ENCODE data around the gene FKBP1A.
"Not testable (repeated sequence)": the region's sequence is repeated elsewhere in the genome, so short reads cannot be mapped to it uniquely, and the experiment has no call there.

FKBP1A gene

DNA sequence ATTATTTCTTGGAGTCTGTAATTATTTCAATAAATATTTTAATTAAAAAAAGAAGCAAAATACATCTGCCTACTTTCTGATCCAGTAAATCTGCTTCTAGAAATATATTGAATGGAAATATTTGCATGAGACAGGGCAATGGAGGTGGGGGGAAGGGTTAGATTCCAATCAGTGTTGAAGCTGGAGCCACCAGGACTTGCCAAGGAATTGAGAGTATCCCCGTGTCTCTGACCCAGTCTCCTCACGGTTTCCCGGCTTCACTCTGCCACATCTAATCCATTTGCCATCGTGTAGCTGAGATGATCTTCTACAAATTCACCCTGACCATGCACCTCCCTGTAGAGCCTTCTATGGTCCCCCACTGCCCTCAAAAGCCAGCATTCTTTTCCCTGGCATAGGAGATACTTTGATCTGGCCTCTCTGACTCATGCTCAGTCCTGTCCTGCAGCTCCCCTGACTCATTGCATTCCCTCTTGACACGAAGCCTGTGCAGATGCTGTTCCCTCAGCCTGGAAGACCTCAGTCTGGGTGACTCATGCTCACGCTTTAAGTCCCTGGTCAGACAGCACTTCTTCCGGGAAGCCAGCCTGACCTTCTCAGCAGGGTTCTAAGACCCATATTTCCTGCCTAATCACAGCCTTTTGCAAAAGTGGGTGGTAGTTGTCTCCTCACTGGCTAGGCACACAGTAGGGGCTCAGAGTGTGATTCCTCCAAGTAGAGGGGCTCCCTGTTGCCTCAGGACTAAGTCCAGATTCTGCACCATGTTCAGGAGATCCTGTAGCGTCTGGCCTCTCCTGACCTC lies 23.0 kb upstream of the FKBP1A start:
- no peak for DNase-seq

DNA sequence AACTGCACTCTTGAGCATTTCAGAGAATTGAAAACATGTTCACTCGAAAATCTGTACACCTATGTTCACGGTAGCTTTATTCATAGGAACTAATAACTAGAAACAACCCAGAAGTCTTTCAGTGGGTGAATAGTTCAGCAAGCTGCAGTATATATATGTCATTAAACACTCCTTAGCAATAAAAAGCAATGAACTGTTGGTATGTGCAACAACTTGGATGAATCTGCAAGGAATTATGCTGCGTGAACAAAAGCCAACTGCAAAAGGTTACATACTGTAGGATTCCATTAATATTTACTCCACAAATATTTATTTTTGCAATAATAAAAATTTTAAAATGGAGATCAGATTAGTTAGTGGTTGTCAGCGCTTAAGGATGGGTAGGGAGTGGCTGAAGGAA lies 22.1 kb upstream of the FKBP1A start:
- DNase-seq, result no peak

DNA sequence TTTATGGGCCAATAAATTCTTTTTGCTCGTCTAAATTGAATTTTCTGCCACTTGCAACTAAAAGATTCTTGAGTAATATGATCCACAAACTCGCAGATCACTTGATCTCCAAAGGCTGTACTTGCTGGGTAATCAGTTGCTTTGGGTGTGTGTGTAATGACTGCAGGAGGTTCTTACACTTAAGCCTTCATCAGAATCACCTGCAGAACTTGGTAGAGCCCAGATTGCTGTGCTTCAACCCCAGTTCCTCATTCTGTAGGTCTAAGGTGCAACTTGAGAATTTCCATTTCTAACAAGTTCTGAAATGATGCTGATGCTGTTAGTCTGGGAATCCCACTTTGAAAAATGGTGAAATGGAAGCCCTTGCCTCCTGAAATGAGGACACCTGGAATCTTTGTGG lies 12.9 kb upstream of the FKBP1A start:
- no peak for DNase-seq

DNA sequence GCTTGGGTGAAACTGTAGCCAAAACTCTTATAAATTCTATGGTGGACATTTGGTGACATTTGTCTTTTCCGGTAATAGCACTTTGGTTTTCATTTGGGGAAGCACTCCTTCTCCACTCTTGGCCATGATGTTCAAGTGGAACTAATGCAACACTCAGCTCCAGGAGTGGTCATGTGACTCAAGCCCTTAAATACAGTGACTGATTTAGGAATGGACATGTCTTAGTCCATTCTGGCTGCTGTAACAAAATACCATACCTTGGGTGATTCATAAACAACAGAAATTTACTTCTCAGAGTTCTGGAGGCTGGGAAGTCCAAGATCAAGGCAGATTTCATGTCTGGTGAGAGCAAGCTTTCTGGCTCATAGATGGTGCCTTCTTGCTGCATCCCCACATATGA lies 10.8 kb upstream of the FKBP1A start:
- no peak for DNase-seq

DNA sequence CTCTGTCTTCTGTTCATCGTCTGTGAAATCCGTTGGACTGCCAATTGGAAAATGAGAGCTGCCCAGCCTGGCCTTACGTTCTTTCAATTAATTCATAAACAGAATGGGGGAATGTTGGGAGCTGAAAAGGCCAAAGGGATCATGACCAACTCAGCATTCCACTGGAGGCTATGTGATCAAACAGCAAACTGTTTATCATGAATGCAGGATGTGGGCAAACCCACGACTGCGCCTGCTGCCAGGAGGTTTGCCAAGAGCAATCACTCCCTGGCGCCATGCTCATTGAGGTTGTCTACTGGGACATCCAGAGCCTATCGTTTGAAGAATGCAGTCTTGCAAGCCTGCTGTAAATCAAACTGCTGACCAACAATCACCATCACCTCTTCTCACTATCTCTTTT lies 9.3 kb upstream of the FKBP1A start:
- DNase-seq, result no peak

DNA sequence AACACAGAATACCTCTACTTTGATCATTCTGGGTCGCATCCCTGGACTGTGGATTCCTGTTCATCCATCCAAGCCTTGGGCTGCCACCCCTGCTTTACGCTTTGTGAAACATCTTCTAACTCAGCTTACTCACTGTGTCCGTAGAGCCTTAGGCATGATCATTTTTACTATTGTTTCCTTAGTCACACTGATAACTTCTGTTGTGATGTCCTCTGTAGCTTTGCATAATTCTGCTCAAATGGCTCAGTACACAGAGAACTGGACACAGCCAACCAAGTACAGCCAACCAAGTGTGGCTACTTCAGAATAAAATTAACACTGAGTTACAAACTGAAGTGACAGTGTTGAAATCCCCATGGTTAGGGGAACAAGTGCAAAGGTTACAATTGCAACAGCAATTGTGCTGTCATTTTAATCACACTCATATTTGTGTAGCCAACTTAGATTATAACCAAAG lies 8.6 kb upstream of the FKBP1A start:
- no peak for DNase-seq

DNA sequence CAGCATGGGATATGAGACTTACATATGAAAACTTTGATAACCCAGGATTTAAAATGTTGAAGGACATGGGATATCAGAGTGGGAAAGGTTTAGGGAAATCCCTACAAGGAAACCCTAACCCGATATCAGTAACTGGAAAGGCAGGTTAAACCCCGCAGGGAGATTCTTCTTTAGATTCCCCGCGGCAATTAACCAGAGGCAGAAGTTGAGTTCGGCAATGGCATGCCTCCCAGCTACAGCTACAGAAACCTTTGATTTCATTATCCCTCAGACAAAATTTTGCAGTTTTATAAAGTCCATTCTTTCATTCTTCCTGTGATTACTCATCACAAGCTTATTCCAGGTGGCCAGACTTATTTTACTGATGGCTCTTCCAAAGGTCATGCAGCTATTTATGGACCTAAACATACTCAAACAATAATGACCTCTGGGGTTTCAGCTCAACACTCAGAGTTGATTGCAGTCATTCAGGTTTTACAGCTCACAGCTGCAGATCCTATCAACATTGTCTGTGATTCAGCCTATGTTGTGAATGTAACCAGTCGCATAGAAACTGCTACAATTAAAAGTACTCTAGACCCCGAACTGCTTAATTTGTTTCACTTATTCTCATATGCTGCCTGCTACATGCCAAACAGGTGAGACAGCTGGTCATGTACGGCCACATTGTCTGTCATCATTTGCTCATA lies 7.0 kb upstream of the FKBP1A start:
- not testable (repeated sequence) for DNase-seq

DNA sequence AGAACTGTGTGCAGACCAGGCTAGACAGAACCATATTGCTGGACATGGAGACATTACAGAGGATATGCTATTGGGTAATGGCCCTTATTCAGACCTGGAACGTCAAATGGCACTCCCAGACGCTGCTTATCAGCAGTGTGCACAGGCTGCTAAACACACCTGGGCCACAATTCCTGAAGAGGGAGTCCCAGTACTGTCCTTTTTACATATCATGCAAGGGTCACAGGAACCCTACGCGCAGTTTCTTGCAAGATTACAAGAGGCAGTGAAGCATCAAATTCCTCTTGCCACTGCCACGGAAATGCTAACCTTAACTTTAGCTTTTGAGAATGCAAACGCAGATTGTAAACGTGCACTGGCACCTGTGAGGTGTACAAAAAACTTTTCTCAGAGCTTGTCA lies 5.3 kb upstream of the FKBP1A start:
- DNase-seq, result not testable (repeated sequence)

DNA sequence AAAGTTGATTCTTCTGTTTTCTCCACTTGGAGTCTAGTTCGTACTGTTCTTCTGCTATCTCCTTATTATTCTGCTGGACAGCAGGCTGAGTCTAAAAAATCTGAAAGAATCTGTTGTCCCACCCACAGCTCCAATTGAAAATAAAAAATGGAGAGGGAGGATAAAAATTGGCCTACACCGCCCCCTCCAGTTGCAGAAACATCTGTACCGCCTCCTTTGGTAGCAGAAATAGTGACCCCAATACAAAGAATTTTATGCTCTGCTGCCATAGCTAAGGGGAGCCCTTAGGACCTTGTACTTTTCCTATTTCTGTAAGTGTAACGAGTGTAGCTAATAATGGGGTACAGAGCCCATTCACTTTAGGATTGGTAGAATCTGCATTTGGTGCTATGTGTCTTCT lies 4.9 kb upstream of the FKBP1A start:
- DNase-seq, result no peak

DNA sequence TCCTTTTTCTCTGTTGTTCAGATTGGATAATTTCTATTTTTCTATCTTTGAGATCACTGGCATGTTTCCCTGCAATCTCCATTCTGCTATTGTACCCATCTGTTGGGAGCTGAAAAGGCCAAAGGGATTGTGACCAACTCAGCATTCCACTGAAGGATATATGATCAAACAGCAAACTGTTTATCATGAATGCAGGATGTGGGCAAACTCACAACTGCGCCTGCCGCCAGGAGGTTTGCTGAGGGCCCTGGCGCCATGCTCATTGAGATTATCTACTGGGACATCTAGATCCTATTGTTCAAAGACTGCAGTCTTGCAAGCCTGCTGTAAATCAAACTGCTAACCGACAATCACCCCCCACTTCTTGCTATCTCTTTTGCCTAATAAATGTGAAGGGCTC lies 3.8 kb upstream of the FKBP1A start:
- DNase-seq, result no peak

DNA sequence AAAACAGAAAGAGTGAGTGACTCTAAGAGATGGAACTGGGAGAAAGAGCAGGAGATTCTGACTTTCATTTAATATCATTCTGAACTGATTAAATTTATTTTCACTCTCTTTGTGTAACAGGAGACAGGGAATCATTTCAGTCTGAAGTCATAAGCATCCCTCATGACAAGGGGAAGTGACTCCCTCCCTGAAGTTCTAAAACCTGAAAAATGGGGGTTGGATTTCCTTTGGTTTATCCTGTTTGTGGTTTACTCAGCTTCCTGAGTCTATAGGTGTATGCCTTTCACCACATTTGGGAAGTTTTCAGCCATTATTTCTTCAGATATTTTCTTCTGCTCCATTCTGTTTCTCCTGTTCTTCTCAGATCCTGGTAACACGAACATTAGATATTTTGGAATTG lies 3.4 kb upstream of the FKBP1A start:
- no peak for DNase-seq

DNA sequence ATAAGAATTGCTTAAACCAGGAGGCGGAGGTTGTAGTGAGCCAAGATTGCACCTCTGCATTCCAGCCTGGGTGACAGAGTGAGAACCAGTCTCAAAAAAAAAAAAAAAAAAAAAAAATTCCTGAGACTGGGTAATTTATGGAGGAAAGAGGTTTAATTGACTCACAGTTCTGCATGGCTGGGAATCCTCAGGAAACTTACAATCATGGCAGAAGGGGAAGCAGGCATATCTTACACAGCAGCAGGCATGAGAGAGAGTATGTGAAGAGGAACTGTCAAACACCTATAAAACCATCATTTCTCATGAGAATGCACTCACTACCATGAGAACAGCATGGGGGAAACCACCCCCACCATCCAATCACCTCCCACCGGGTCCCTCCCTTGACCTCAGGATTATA lies 1.8 kb upstream of the FKBP1A start:
- no peak for DNase-seq

DNA sequence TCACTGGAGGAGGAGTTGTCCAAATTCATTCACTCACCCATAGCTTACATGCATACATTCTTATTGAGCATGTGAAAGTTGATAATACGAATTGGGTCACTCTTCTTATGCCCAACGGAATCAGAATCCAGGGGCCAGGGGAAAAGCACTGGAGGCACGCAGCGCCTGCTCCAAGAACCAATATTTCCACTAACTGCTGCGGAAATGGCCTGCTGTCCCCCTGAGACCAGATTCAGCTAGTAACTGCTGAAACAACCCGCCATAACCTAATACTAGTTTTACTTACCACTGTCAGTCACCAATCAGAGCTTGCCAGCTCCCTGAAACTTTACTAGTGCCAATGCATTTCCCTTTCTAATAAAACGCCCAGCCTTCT lies 641 bp upstream of the FKBP1A start:
- DNase-seq, result no peak

DNA sequence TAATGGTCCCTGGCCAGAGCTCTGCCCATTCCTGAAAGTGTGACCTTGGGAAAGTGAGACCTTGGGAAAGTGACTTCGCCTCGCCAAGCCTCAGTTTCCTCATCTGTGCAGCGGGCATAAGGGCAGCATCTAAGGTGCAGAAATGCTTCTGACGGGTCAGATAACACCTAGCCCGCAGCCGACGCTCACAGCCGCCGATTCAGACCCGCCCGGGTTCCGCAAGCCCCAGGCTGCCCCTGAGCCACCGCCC lies 486 bp downstream of the FKBP1A start:
- DNase-seq, result no peak

DNA sequence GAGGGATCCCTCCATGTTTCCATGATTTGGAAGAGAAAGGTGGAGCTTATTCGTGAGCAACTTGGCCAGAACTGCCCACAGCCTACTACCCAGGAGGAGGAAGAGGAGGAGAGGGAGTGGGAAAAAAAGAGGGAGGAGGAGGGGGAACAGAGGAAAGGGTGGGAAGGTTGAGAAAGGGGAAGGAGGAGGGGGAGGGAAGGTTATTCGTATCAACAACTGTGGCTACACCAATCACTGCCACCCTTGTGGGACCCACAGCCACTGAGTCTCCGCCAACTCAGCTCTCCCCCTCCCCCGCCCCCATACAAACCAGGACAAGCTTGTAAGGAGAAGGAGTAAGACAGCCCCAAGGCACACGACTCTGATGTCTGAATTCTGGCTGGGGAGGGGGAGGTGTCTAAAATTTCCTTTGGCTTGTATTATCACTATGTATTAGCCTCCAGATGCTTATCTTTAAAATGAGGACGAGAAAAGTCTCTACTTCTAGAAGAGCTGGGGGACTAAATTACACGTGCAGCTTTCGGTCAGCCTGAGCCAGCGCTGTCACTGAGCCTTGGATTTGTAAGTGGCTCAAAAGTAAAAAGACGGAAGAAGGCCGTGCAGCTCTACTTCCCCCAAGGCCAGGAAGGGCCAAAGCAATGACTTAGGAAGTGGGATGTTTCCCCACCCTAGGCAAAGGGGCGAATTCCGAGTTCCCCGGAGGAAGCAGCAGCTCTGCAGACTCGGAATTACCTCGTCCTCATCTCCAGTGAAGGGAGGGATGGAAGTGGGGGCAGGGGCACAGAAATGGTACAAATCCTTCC lies 1.0 kb downstream of the FKBP1A start:
- peak; percentile 25 for DNase-seq

DNA sequence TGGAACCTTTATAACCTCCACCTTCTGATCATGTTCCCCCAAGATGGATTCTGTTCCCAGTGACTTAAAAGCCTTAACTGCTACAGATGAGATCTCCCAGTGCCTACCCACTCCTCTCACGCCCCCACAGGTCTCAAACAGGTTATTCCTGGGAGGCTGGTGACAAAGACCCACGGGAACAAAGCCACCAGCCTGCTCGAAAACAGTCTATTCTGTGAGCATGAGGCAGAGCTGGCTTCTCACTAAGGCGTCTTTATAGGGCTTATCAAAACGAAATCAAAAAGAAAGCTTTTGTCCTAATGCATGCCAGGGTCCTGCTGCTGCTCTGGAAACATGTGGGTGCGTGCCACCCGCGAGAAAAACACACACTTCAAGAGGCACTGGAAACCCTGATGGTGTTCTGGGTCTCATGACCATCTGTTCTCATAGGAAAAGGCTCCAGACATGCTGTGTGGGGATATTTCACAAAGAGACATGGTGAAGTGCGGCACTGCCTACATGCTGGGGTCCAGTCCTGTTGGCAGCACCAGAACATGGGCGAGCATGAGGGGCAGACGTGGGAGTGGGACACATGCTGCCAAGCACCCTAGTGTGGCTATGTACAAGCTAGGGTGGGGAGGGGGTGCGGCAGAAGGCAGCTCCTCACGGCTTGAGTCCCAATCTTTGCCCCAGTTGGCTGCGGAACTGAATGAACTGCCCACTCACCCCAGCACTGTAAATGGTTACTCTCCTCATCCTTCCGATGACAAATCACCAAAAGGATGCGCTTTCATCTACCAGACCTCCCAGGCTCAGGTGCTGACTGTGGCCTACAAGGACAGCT lies 2.1 kb downstream of the FKBP1A start:
- no peak for DNase-seq

DNA sequence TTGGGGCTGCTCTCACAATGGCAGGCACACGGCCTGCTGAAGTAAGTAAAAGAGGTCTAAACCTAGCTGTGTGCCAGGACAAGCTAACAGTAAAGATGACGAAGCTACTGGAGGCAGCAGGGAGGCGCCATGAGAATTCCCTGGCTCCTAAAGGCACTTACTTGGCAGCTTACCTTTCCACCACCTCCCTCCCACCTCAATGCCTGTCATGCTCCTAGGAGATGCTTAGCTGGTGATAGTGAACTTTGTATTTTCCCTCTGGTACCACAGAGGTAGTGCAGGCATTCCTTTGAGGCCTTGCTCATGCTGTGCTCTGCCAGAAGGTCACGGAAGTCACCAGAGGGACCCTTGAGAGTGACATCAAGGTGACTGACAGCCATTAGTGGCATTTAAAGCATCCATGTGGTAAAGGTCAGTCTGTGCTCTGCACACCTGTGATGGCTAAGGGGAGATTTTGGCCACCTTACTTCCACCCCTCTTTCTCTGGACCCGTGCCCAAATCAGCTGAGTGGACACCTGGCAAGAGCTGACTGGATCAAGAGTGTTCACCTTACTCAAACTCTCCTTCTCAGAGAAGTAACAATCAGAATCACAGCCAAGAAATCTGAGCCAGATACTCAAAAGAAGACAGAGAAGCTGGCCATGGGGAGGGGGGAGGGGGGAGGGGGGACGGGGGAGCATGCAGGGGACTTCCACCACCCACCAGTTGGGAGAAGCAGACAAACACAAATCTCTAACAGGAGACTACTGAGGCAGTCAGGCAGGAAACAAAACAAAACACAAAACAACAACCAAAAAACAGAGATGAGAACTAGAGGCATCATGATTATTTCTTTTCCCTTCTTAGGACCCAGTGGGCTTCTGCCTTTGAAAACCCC lies 2.9 kb downstream of the FKBP1A start:
- no peak for DNase-seq

DNA sequence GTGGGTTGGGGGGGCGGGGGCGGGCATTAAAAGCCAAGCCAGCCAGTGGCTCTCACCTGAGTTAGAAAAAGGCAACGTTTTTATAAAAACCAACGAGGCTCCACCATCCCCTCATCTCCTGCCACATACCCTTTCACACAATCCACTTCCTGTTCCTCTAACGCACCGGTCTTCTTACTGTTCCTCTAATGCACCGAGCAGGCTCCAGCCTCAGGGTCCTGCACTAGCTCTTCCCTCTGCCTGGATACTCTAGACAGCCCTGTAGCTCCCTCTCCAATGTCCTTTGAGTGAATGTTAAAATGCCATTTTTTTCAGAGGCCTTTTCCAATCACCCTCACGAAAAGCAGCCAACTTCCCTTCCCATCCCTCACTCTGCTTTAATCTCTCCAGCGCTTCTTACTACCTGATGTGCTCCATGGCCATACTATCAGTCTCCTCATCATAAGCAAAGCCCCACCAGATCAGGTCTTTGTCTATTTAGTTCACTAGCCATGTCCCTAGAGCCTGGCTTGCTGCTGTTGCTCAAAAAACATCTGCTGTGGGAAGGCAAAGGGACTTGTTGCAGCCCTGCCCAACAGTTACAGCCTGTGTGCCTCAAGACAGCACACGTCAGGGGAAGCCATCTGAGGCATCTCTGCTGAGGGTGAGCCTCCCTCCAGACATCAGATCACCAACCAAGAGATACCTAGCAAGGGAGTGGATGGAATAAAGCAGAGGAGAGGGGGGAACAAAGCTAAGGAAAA lies 3.9 kb downstream of the FKBP1A start:
- DNase-seq, result no peak

DNA sequence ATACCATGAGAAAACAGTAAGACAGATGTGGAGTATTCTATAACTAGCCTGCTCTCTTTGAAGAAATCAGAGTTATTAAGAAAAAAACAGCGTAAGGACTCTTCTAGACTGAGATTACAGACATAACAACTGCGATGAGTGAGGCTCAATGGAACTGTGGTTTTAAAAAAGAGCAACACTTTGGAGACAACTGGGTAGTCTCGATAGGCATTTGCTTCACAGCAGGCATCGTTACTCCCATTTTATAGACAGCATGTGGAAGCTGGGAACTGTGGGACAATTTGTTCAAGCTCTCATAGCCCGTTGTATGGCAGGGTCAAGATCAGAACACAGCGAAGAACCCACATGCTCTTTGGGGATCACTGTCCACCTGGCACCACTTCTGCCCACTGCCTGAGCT lies 4.6 kb downstream of the FKBP1A start:
- no peak for DNase-seq

DNA sequence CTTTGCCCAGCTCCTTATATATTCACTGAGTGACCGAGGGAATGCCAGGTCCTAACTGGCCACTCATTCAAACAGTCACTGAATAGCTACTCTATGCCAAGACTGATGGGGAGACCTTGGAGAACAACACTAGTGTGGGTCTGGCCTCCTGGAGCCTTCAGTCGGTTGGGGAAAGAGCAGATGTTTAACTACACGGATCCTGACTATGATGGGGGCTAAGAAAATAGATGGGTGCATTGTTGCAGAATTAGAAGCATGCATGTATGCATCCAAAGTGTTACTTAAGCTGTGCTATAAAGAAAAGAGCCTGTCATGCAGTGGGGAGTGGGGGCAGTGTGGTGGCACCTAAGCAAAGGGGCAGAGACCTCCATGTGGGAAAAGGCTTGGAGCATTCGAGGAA lies 6.5 kb downstream of the FKBP1A start:
- no peak for DNase-seq

DNA sequence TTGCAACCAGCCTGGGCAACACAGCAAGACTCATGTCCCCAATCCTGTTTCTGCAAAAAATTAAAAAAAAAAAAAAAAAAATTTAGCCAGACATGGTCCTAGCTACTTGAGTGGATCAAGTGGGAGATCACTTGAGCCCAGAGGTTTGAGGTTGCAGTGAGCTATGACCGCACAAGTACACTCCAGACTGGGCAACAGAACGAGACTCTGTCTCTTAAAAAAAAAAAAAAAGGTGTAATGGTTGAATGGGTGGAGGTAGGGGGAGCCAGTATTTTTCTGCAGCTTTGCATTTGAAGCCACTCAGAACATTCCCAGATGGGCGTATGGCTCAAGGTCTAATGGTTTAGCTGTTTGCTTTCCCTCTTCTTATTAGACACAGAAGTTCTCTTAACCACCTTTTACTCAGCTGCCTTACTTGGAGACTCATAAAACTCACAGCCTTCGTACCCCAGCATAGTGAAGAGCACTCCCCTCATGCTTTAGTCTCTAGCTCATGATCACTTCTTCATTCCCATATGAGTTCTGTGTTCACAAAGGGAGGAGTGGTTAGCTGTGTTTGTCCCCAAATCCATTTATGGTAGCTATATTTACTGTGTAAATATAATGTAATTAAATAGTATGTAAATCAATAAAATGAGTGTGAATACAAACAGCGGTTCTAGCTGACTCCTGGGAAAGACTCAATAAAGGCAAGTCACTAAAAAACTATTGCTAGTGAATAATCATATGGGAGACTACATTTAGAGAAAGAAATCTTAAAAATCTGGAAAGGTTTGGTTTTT lies 9.0 kb downstream of the FKBP1A start:
- DNase-seq, result no peak
